ENCODE measurements around the gene DKK2.
A peak's percentile ranks its signal among the peaks of the same experiment; 100 is the strongest.

The DKK2 gene

GRCh38 chr4:107017443-107018343 lies 18.4 kb downstream of the DKK2 start:
- TF ChIP-seq, protein P1, sequence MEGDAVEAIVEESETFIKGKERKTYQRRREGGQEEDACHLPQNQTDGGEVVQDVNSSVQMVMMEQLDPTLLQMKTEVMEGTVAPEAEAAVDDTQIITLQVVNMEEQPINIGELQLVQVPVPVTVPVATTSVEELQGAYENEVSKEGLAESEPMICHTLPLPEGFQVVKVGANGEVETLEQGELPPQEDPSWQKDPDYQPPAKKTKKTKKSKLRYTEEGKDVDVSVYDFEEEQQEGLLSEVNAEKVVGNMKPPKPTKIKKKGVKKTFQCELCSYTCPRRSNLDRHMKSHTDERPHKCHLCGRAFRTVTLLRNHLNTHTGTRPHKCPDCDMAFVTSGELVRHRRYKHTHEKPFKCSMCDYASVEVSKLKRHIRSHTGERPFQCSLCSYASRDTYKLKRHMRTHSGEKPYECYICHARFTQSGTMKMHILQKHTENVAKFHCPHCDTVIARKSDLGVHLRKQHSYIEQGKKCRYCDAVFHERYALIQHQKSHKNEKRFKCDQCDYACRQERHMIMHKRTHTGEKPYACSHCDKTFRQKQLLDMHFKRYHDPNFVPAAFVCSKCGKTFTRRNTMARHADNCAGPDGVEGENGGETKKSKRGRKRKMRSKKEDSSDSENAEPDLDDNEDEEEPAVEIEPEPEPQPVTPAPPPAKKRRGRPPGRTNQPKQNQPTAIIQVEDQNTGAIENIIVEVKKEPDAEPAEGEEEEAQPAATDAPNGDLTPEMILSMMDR (IDR thresholded peaks at IDR 0.05; ENCODE audit: insufficient read depth, low read depth, low read length, missing control alignments): no peak
- DNase-seq (ENCODE audit: low read depth): no peak
- no peak overlapping the region for H3K4me3 ChIP-seq (ENCODE audit: low read depth, low read length)

DNA sequence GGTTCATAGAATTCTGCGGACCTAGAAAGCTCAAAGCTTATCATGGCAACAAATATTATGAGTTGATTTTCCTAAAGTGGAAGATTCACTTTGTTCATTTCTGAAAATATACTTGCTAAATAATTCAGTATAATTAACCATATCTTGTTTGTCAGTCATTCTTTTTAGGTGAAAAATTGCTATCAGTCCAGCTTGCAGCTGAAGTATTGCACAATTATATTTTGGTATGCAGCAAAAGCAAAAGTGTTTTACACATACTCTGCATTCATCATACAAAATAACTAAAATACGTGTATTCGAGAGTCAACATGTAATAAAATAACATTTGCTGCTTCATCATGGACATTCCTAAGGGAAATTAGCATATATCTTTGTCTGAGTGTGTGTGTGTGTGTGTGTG lies 24.8 kb downstream of the DKK2 start:
- no peak overlapping the region for H3K4me3 ChIP-seq (ENCODE audit: low read depth, low read length)
- no peak for DNase-seq (ENCODE audit: low read depth)
- TF ChIP-seq, protein P1 (IDR thresholded peaks at IDR 0.05; ENCODE audit: insufficient read depth, low read depth, low read length, missing control alignments): no peak

DNA sequence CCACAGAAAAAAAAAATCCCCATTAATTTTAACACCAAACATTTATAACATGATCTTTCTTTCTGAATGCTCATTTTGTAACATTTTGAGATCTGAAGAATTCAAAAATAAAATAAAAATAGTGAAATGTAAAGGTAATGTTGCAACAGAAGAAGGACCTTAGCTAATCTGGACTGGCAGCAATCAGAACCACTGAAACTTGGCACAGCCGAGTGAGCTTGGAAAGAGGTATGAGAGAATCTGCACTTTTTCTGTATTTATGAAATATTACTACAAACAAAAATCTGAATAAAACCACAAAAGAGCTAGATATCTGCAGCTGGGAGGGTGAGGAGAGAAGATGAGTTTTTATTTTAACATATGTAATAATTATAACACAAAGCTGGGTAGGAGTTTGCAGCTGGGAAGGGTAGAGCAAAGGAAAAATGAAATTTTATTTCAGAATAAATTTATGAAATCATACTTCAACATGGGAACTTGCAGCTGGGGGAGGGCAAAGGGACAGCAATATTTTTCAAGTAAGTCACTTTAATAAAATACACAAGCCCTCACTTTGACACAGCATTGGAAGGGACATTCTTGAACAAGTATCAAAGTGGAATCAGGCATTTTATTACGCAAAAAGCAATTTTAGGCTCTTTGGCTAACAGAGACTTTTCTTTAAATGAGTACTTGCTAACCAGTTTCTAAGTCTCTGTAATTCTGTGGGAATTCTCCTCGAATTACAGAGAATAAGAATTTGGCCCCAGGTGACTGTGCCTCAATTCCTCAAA lies 26.7 kb downstream of the DKK2 start:
- DNase-seq (ENCODE audit: low read depth): no peak
- TF ChIP-seq, protein P1 (IDR thresholded peaks at IDR 0.05; ENCODE audit: insufficient read depth, low read depth, low read length, missing control alignments): no peak
- no peak overlapping the region for H3K4me3 ChIP-seq (ENCODE audit: low read depth, low read length)

DNA sequence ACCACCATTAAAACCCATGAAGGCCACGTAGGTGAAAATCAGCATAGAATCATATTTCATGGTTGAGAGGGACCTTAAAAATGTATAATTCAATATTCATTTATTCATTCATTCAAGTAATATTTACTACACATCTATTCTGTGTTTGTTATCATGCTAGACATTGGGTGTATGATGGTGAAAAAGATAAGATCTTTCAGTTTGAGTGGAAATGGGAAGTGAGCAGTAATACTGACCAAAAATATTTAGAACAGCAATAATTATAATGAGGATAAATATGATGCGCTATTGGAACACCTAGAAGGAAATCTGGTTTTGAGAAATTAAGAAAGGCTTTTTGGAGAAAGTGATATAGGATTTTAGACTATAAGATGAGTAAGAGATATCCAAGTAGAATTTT lies 28.0 kb downstream of the DKK2 start:
- TF ChIP-seq, protein P1 (IDR thresholded peaks at IDR 0.05; ENCODE audit: insufficient read depth, low read depth, low read length, missing control alignments): no peak
- no peak for DNase-seq (ENCODE audit: low read depth)

DNA sequence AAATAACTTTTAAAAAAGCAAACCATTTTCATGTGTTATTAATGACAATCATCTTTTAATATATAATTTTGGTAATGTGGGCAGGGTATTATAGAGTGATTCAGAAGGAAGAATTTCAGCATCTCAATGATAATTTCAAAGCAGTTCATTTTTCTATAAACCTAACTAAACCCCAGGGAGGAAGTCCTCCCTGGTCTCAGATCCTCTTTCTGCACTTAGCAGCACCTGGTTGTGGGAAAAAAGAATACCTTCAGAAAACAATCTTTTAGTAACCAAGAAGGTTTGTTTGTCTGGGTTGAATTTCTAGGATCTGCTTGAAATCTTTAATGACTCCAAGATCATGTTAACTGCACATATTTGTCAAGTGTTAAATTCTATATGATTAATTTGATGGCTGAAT lies 29.9 kb downstream of the DKK2 start:
- DNase-seq (ENCODE audit: low read depth): peak; percentile 1
- TF ChIP-seq, protein P1 (IDR thresholded peaks at IDR 0.05; ENCODE audit: insufficient read depth, low read depth, low read length, missing control alignments): no peak

More for the DNA sequence above, 28.0 kb downstream of the DKK2 start:
- no peak overlapping the region for H3K4me3 ChIP-seq (ENCODE audit: low read depth, low read length)

DNA sequence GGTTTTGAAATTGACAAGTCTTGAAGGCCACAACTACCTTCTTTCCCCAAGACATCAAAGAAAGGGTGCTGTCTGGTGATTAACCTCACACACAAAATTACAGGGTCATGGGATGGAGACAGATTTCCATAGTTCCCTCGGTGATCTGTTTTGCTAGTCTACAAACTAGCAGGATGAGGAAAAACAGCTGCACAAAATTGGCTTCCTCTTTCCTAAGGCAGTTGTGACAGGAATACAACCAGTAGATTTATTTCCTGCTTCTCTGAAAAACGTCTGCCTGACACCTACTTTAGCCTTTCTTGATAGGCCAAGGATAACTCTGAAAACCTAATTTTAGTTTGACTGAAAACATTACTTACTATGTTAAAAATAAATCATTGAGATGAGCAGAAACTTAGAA lies 39.6 kb downstream of the DKK2 start:
- TF ChIP-seq, protein P1 (IDR thresholded peaks at IDR 0.05; ENCODE audit: insufficient read depth, low read depth, low read length, missing control alignments): no peak
- no peak for DNase-seq (ENCODE audit: low read depth)
- H3K4me3 ChIP-seq (ENCODE audit: low read depth, low read length): no peak overlapping the region

More for the DNA sequence above, 29.9 kb downstream of the DKK2 start:
- no peak overlapping the region for H3K4me3 ChIP-seq (ENCODE audit: low read depth, low read length)

Measured in GM12865 (cell line).